Naive thymus-derived CD8-positive, alpha-beta T cell (primary cell): ENCODE data around the gene ACSL1. TPM values are rescaled to one million over a fixed set of nuclear protein-coding genes. Genes with fewer than 3 reads are reported as not detected.
A peak's percentile ranks its signal among the peaks of the same experiment; 100 is the strongest.

ENCODE experiments used
- ATAC-seq, 2 donors: fragments of 150-1000 bp; cut with Tn5 transposase in 1 of 2; sonication (Bioruptor Pico), chemical (Tn5 transposase) in 1 of 2; 1 replicate in 1 of 2; 2 replicates in 1 of 2; pipeline ENCODE4 v1.10.0; 2021; ENCODE audit warnings: mild to moderate bottlenecking in 2 of 2, moderate library complexity in 2 of 2
- POLR2A ChIA-PET: fragments of 350-600 bp; sonication (Branson Sonifier 250); formaldehyde crosslinking; loops from one replicate; lab custom pipeline; 2021; ENCODE audit warnings: antibody characterized with exemption; lab: Charles Lee
- DNase-seq, 10 donors: peaks; one replicate each; pipeline versions ENCODE4 v3.0.0 to v3.0.0-alpha.2; 2020 to 2022
- H3K27ac Mint-ChIP-seq, 10 donors: one replicate each; pipeline ENCODE4 v1.8.0; 2020 to 2022; ENCODE audit warnings: mild to moderate bottlenecking in 10 of 10, mixed read lengths in 10 of 10, moderate library complexity in 4 of 10, inconsistent platforms in 1 of 10
- H3K27me3 Mint-ChIP-seq, 5 donors: one replicate each; pipeline ENCODE4 v1.8.0; 2021 to 2022; ENCODE audit warnings: mixed read lengths in 5 of 5
- H3K36me3 Mint-ChIP-seq, 3 donors: one replicate each; pipeline ENCODE4 v1.8.0; 2020 to 2022; ENCODE audit warnings: mixed read lengths in 3 of 3, mild to moderate bottlenecking in 2 of 3, inconsistent platforms in 1 of 3
- H3K4me1 Mint-ChIP-seq, 4 donors: one replicate each; pipeline ENCODE4 v1.8.0; 2021 to 2022; ENCODE audit warnings: mixed read lengths in 4 of 4
- H3K4me3 Mint-ChIP-seq, 10 donors: one replicate each; pipeline ENCODE4 v1.8.0; 2020 to 2022; ENCODE audit warnings: mild to moderate bottlenecking in 10 of 10, mixed read lengths in 10 of 10, moderate library complexity in 6 of 10, inconsistent platforms in 1 of 10
- H3K9me3 Mint-ChIP-seq, 9 donors: one replicate each; pipeline ENCODE4 v1.8.0; 2020 to 2022; ENCODE audit warnings: mixed read lengths in 9 of 9, mild to moderate bottlenecking in 3 of 9, inconsistent platforms in 1 of 9, moderate library complexity in 1 of 9
- polyA plus RNA-seq, 3 donors: library from polyadenylated mRNA; unstranded; fragments of 300-500 nt; fragmentation: Illumina TruSeq; gene quantifications; one replicate each; pipeline ENCODE4 v1.2.3, GENCODE V29; 2021
- total RNA-seq, 8 experiments: library from RNA in 2 of 8; stranded (reverse) in 2 of 8; gene quantifications; one replicate each; pipeline ENCODE4 v1.2.3 and lab custom pipeline; 2021 to 2026

ACSL1 gene
- 10 to 100 TPM in 1 of 2 experiments, 1 to 10 TPM in 1; 8.2 to 10.7 TPM for total RNA-seq
- polyA plus RNA-seq, result 1 to 10 TPM; 2.2 to 3.2 (median 2.3) TPM
- total RNA-seq (lab: John Stamatoyannopoulos, UW), result 13.3 to 50.0 (median 19.7) reads per million in 6 experiments

DNA sequence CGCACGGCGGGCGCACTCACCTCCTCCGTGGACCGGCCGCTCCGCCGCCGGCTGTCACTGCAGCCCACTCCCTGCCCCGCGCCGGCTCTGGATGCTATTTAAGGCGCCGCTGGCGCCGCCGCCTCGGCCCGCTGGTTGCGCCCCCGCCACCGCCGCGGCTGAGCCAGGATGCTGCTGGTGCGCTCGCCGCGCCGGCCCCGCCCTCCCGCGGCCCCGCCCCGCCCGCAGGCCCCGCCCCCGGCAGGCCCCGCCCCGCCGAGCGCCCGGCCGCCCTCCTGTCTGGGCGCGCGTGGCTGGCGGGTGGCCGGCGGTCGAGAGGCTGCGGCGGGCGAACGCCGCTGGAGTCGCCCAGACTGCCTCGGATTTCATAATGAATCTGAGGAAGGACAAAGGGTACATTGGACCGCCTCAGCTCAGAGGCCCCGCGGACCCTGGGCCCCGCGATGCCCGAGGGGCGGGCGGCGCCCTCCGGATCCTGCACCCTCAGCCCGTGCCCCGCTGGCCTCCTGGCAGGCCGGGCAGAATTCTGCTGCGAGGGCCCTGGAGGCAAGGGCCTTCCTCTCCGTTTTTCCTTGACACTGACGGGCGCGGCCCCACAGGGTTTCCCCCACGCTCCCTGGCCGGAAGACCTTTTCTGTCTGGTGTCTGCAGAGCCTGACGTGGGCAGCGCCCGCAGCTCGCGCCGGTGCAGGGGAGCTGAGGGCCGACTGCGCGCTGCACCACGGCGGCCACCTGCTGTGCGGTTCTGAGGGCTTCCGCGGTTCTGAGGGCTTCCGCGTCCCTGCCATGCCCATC is at the start of gene ACSL1:
Gene ACSL1, minus strand, starts transcription at position 73 of the 795 bp plus-strand sequence. CDS start 22,454 bp downstream, outside the sequence.
- peak within 1 kb of the TSS; percentile 82 to 97 (median 92) for H3K4me3 Mint-ChIP-seq
- peak; percentile 64 to 88 (median 75) for DNase-seq
- H3K27ac Mint-ChIP-seq, result peak within 1 kb of the TSS; percentile 82 to 97 (median 90)
- no peaks in the 10 kb centered on the region for H3K27me3 Mint-ChIP-seq
- POLR2A ChIA-PET, result interaction anchor here (1.1 to 1.6 kb wide), 6 partner anchors 44 to 1365 kb away, joined by 3 to 6 read pairs (median 4); partner anchors contain the start of genes CASP3, CENPU, CYP4V2 and PRIMPOL
- H3K36me3 Mint-ChIP-seq, result no peaks in the 10 kb centered on the region
- peak; percentile 78 to 79 for ATAC-seq
- H3K9me3 Mint-ChIP-seq, result no peaks in the 10 kb centered on the region
- peaks cover 17 to 38% (median 31%) of the 10 kb centered on the region in 4 donors for H3K4me1 Mint-ChIP-seq

DNA sequence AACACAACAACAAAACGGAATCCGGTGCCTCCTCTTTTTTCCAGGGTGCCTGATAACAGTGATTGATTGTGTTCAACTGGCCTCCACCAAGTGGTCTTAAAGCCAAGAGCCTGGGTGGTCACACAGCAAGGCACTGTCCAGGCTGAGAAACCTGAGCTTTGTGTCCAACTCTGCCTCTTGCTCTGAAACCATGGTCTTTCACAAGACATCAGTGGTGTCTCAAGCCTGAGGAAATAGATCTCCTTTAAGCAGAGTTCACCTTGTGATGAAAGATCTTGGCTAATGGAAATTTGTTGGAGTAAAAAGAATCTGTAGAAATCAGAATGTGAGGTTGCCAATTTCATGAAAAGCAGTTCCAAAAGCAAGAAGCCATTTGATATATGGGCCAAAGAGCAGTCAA is 47.3 kb upstream of the ACSL1 start:
- no peak overlapping the region for H3K4me3 Mint-ChIP-seq
- no peak for ATAC-seq

GRCh38 chr4:184870718-184871117 is 45.0 kb upstream of the ACSL1 start:
- ATAC-seq (no peak), DNase-seq (no peak)
- Mint-ChIP-seq H3K9me3 (no peaks in the 10 kb centered on the region), H3K27me3 (peaks cover 0 to 4% (median 1%) of the 10 kb centered on the region in 5 donors), H3K27ac (no peak overlapping the region), H3K4me3 (no peak overlapping the region), H3K4me1 (peaks cover 0 to 2% (median 0%) of the 10 kb centered on the region in 4 donors), H3K36me3 (no peaks in the 10 kb centered on the region)
- POLR2A ChIA-PET, result no interaction called here

More for the DNA sequence above, 47.3 kb upstream of the ACSL1 start:
- Mint-ChIP-seq H3K4me1 (no peaks in the 10 kb centered on the region), H3K27me3 (no peaks in the 10 kb centered on the region), H3K27ac (no peak overlapping the region), H3K9me3 (no peaks in the 10 kb centered on the region), H3K36me3 (no peaks in the 10 kb centered on the region)
- DNase-seq, result no peak
- POLR2A ChIA-PET, result no interaction called here

GRCh38 chr4:184868623-184869022 is 42.9 kb upstream of the ACSL1 start:
- H3K9me3 Mint-ChIP-seq, result no peaks in the 10 kb centered on the region
- DNase-seq (no peak), ATAC-seq (no peak)
- H3K4me3 Mint-ChIP-seq, result no peak overlapping the region
- peaks cover 0 to 2% (median 0%) of the 10 kb centered on the region in 4 donors for H3K4me1 Mint-ChIP-seq
- H3K27me3 Mint-ChIP-seq, result peaks cover 0 to 4% (median 1%) of the 10 kb centered on the region in 5 donors
- no peaks in the 10 kb centered on the region for H3K36me3 Mint-ChIP-seq
- H3K27ac Mint-ChIP-seq, result no peak overlapping the region
- POLR2A ChIA-PET, result no interaction called here

GRCh38 chr4:184863916-184864315 is 38.1 kb upstream of the ACSL1 start:
- ATAC-seq (no peak), DNase-seq (no peak)
- Mint-ChIP-seq H3K36me3 (no peaks in the 10 kb centered on the region), H3K4me1 (peaks cover 0 to 9% (median 0%) of the 10 kb centered on the region in 4 donors), H3K27ac (no peak overlapping the region), H3K27me3 (peaks cover 0 to 4% (median 1%) of the 10 kb centered on the region in 5 donors), H3K4me3 (no peak overlapping the region), H3K9me3 (no peaks in the 10 kb centered on the region)
- POLR2A ChIA-PET, result no interaction called here

DNA sequence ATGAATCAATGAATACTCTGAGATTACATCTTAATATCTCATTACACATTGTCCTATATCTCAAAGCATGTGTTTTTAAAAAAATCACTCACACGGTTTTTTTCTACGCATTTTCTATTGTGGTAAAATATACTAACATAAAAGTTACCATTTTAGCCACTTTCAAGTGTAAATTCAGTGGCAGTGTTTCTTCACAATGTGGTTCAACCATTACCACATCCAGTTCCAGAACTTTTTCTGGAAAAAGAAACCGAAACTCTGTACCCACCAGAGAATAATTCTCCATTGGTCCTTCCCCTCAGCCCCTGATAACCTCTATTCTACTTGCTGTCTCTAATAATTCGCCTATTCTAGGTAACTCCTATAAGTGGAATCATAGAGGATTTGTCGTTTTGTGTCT is 35.3 kb upstream of the ACSL1 start:
- ATAC-seq (no peak), DNase-seq (no peak)
- no peak overlapping the region for H3K4me3 Mint-ChIP-seq
- H3K9me3 Mint-ChIP-seq, result no peaks in the 10 kb centered on the region
- H3K27ac Mint-ChIP-seq, result no peak overlapping the region
- peaks cover 1 to 9% (median 4%) of the 10 kb centered on the region in 5 donors for H3K27me3 Mint-ChIP-seq
- no peaks in the 10 kb centered on the region for H3K36me3 Mint-ChIP-seq
- peaks cover 0 to 14% (median 1%) of the 10 kb centered on the region in 4 donors for H3K4me1 Mint-ChIP-seq
- POLR2A ChIA-PET, result no interaction called here

GRCh38 chr4:184860018-184860779 is 34.4 kb upstream of the ACSL1 start:
- ATAC-seq, result no peak
- H3K36me3 Mint-ChIP-seq, result no peaks in the 10 kb centered on the region
- H3K9me3 Mint-ChIP-seq, result no peaks in the 10 kb centered on the region
- H3K27me3 Mint-ChIP-seq, result peaks cover 2 to 9% (median 6%) of the 10 kb centered on the region in 5 donors
- DNase-seq, result no peak
- no peak overlapping the region for H3K4me3 Mint-ChIP-seq
- H3K4me1 Mint-ChIP-seq, result peaks cover under 1 to 18% (median 2%) of the 10 kb centered on the region in 4 donors
- no peak overlapping the region for H3K27ac Mint-ChIP-seq
- POLR2A ChIA-PET, result no interaction called here

DNA sequence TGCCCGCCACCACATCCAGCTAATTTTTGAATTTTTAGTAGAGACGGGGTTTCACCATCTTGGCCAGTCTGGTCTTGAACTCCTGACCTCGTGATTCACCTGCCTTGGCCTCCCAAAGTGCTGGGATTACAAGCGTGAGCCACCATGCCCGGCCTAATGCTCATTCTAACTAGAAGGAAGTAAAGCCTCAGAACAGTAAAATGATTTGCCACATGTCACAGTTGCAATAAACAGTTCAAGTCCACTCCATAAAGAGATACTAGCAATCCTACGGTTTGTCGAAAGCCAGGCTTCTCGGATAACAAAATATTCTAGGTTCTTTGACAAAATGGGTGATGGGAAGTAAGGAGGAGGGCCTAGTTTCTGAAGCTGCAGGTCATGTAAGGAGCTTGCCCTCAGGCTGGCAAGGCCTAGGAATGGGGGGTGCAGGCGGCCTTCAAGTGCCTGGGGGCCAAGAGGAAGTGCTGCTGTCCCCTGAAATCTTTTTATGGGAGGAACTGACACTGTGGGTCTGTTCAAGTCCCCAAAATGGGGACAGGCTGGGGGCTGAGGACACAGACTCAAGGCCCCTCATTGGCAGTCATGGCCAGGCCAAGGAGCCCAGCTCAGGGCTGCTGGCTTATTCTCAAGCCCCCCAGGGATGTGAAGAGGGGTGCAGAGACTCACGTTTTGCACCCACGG is 31.8 kb upstream of the ACSL1 start:
- H3K4me1 Mint-ChIP-seq, result peaks cover 5 to 29% (median 12%) of the 10 kb centered on the region in 4 donors
- no peaks in the 10 kb centered on the region for H3K36me3 Mint-ChIP-seq
- DNase-seq, result no peak
- H3K4me3 Mint-ChIP-seq, result no peak overlapping the region
- ATAC-seq, result no peak
- H3K27me3 Mint-ChIP-seq, result peaks cover 2 to 12% (median 4%) of the 10 kb centered on the region in 5 donors
- POLR2A ChIA-PET, result no interaction called here
- no peaks in the 10 kb centered on the region for H3K9me3 Mint-ChIP-seq
- peak overlapping the region in 1 of 10 donors; percentile 16 for H3K27ac Mint-ChIP-seq

DNA sequence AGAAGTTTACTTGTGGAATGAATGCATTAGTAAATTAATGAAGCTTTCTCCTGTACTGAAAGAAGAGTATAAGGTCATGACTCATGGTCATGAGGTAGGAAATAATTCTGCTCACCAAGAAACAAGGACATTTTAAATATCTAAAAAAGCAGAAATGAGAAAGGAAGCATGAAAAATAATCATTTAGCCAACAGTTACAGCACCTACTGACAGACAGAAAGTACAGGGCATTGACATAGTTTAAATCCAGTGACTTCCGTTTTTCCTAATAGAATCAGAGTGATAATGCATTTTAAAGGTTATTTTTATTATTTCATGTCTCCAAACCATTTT is 30.5 kb upstream of the ACSL1 start:
- Mint-ChIP-seq H3K9me3 (no peaks in the 10 kb centered on the region), H3K4me3 (no peak overlapping the region), H3K27ac (peak overlapping the region in 1 of 10 donors; percentile 45), H3K4me1 (peaks cover 5 to 27% (median 12%) of the 10 kb centered on the region in 4 donors), H3K27me3 (peaks cover 2 to 12% (median 4%) of the 10 kb centered on the region in 5 donors), H3K36me3 (no peaks in the 10 kb centered on the region)
- no peak for DNase-seq
- no peak for ATAC-seq
- POLR2A ChIA-PET, result no interaction called here

- DNase-seq (no peak), ATAC-seq (peak in 1 of 2 donors; percentile 37)
- H3K4me3 Mint-ChIP-seq, result peak overlapping the region in 2 of 10 donors; percentile 3 to 4
- H3K36me3 Mint-ChIP-seq, result no peaks in the 10 kb centered on the region
- H3K4me1 Mint-ChIP-seq, result peaks cover 5 to 22% (median 12%) of the 10 kb centered on the region in 4 donors
- H3K27me3 Mint-ChIP-seq, result peaks cover 2 to 12% (median 7%) of the 10 kb centered on the region in 5 donors
- POLR2A ChIA-PET, result no interaction called here
- H3K27ac Mint-ChIP-seq, result no peak overlapping the region
- H3K9me3 Mint-ChIP-seq, result no peaks in the 10 kb centered on the region
Observed at GRCh38 chr4:184854673-184855072, 28.9 kb upstream of the ACSL1 start.

GRCh38 chr4:184853436-184853835 is 27.7 kb upstream of the ACSL1 start:
- Mint-ChIP-seq H3K36me3 (no peaks in the 10 kb centered on the region), H3K27me3 (peaks cover 4 to 12% (median 9%) of the 10 kb centered on the region in 5 donors), H3K27ac (no peak overlapping the region), H3K4me3 (no peak overlapping the region), H3K4me1 (peaks cover 5 to 24% (median 12%) of the 10 kb centered on the region in 4 donors), H3K9me3 (no peaks in the 10 kb centered on the region)
- DNase-seq, result no peak
- ATAC-seq, result no peak
- POLR2A ChIA-PET, result no interaction called here

- H3K27me3 Mint-ChIP-seq, result peaks cover 0 to 12% (median 7%) of the 10 kb centered on the region in 5 donors
- H3K4me1 Mint-ChIP-seq, result peaks cover 3 to 26% (median 12%) of the 10 kb centered on the region in 4 donors
- DNase-seq, result no peak
- POLR2A ChIA-PET, result no interaction called here
- no peaks in the 10 kb centered on the region for H3K36me3 Mint-ChIP-seq
- no peak for ATAC-seq
- H3K4me3 Mint-ChIP-seq, result no peak overlapping the region
- H3K27ac Mint-ChIP-seq, result no peak overlapping the region
- no peaks in the 10 kb centered on the region for H3K9me3 Mint-ChIP-seq
Observed at GRCh38 chr4:184851886-184852285, 26.1 kb upstream of the ACSL1 start.
